Effector CD4-positive, alpha-beta T cell (primary cell): Measurements from ENCODE around the gene TDRD7.
A peak's percentile ranks its signal among the peaks of the same experiment; 100 is the strongest.
"Not testable (repeated sequence)": the region's sequence is repeated elsewhere in the genome, so short reads cannot be mapped to it uniquely, and the experiment has no call there.

ENCODE experiments used
- DNase-seq: peaks from one replicate; pipeline ENCODE4 v3.0.0-alpha.2; 2020

Gene TDRD7

DNA sequence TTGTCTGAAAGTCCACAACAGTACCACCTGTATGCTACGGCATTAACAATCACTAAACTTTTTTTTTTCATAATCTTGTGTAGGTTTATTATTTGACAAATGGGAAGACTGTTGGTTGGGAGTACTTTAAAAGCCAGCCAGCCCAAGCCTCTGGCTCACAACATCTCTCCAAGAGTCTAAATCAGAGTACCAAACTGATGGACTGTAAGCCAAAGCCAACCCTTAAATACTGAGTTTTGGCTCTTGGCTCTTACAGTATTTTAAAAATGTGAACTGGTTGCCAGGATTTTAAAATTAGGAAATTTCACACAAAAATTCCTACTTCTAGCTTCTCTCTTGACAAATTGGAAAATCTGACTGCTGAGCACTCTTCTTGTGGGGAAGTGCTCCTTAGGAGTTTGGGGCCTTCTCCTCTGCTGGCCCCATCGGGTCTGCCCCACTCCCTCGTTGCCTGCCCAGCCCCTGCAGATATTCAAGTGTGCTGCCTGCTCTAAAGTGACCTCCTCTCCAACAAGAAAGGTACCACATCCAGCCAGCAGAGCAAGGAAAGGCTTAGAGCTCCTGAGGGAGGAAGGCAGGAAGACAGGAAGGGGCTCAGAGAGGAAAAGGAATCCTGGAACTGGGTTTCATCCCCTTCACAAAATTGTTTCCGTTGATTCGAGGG is 67.7 kb downstream of the TDRD7 start:
- DNase-seq, result no peak

- DNase-seq, result no peak
Observed at GRCh38 chr9:97480174-97480573, 68.3 kb downstream of the TDRD7 start.

- DNase-seq, result no peak
Observed at GRCh38 chr9:97480749-97481148, 68.9 kb downstream of the TDRD7 start.

DNA sequence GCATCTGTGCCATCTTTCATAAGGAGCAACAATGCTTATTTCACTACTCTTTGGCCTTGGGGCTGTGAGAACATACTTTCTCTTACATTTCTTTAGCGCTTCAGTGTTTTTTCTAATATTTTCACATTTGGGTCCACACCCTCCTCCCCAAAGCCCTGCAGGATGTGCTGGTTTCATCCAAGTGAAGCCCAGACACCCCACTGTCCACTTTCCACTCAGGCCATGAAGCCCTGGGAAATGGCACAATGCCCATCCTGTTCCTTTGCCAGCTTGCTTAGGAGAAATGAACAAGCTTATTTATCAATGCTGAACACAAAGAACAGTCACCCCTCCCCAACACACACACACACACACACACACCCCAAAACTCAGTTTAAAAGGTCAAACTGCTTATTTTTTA is 72.2 kb downstream of the TDRD7 start:
- no peak for DNase-seq

GRCh38 chr9:97487107-97487506 is 75.2 kb downstream of the TDRD7 start:
- DNase-seq, result no peak

DNA sequence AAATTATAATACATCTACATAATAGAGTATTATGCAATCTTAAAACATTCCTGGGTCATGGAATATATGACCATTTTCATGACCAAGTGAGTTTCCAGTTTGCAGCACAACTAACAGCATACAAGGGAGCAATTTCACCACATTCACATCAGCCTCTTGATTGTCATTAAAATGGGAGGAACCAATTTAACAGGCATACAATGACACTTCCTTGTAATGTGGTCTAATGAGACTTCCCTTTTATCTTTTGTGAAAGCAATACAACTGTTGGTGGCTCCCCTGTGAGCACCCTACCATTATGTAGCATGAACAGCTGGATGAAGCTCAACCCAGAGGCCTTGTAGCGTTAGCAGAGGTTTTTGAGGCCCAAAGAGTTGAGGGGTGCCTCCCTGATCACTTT is 76.0 kb downstream of the TDRD7 start:
- no peak for DNase-seq

- DNase-seq, result no peak
Observed at GRCh38 chr9:97491216-97491999, 79.5 kb downstream of the TDRD7 start.

GRCh38 chr9:97497558-97498375 is 85.9 kb downstream of the TDRD7 start:
- DNase-seq, result not testable (repeated sequence)

- not testable (repeated sequence) for DNase-seq
Observed at GRCh38 chr9:97498846-97499245, 87.0 kb downstream of the TDRD7 start.

- DNase-seq, result no peak
Observed at GRCh38 chr9:97500263-97500662, 88.4 kb downstream of the TDRD7 start.

- DNase-seq, result no peak
Observed at GRCh38 chr9:97500765-97501176, 88.9 kb downstream of the TDRD7 start.

DNA sequence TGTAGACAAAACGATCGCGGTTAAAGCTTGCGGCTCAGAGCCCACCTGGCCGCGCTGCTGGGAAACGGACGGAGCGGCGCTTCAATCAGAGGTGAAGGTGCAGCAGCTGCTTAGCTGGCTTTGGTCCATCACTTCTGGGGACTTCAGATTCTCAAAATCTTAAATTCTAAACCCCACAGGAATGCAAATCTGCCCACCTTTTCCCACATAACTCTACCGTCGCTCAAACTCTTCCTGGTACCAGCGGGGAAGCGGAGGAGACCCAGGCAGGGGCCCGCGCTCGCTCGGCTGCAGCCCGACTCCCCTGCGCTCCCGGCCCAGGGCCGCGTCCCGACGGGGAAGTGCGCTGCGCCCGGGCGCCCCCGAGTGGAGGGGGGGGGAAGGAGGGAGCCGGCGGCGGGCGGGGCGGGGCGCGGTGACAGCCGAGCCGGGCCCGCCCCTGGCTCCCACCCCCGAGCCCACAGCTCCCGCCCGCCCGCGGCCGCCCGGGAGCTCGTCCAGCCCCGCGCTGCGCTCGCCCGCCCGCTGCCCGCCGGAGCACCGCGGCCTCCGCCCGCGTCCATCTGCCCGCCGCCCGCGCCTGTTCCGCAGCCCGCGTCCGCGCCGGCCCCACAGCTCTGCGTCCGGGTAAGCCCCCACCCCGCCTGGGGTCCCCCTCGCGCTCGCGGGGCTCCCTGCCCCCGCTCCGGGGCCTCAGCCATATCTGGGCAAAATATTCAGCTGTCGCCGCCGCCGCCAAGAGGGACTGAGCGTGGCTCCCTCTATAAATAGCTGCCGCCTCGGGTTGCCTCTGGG is 89.5 kb downstream of the TDRD7 start, which contains the start of gene TMOD1:
TSS of gene TMOD1 (plus strand) at position 490 of the 795 bp plus-strand sequence. CDS start 22,523 bp downstream, outside the sequence.
- peak; percentile 8 for DNase-seq

DNA sequence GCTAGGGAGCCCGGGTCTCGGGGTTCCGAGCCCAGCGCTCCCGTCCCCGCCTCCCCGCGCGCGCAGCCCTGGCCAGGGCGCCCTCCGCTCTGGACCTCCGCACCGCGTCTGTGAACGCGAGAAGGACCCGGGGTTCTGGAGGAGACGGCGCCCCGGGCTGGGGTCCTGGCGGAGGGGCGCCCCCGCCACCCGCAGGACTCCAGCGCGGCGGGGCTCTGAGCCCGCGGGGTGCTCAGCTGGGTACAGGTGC is 90.0 kb downstream of the TDRD7 start:
- DNase-seq, result no peak

DNA sequence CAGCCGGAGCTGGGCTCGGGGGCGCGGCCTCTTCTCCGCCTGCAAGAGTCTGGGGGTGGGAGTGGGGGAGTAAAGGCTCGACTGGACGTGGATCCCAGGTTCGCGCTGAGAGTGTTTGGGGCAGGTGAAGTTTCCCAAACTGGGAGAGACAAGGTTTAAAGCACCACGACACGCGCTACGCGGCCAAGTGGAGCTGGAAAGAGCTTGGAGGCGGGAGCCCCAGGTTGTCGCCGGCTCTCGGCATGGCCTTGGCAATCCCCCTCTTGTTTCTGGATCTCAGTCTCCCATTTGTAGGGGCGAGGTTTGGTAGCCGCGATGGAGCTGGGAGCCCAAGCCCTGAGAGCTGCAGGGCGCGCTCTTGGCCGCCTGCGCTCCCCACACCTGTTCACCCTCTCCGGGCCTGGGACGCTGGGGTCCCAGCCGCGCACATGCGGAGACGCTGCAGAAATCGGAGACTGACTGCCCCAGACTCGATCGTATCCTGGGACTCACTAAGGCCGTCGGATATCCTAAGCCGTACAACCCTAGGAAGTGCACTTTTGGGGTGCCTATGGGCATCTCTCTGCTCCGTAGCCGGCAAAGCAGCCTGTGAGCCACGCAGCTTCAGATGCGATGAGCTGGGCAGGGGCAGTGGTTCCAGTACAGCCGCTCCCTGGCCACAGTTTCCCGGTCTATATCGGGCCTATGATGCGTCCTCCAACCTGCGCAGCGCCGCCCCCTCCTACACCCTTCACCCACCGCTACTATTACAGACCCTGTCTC is 90.5 kb downstream of the TDRD7 start:
- DNase-seq, result no peak

DNA sequence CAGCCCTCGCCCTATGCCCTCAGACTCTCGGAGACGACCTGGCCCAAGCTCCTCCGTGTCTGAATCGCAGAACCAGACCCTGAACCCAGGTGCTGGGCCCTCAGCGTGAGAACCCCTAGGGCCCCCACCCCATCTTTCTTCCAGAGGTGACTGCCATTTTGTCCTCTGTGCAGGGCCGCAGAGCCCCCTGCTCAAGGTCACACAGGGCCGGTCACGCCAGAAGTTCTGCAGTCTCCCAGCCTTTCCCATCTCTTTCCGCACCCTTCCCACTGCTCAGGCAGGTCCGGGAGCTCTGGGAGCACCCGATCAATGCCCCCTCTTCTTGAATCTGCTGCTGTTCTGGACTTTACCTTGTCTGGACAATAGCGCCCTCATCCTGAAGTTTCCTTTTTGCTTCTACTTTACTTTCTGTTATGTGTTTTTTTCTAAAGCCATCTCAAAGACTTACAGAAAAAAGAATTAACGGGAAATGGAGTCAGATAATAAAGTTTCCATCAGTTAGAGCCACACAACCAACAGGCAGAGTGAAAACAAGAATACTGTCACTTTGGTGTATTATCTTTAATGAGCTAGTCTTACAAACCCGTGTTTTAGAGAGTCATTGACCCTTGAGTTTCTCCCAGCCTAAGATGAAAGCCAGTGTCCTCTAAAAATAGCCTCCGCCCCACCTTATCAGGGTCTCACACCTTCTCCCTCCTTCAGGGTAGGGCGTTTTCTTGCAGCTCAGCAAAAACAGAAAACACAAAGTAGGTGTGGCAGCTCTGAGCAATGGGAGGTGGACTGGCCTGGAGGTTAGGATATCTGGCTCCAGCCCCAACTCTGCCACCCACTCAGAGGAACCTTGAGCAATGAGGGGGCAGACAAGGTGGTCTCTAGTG is 91.3 kb downstream of the TDRD7 start:
- DNase-seq, result no peak

- DNase-seq, result no peak
Observed at GRCh38 chr9:97503862-97504210, 91.9 kb downstream of the TDRD7 start.

DNA sequence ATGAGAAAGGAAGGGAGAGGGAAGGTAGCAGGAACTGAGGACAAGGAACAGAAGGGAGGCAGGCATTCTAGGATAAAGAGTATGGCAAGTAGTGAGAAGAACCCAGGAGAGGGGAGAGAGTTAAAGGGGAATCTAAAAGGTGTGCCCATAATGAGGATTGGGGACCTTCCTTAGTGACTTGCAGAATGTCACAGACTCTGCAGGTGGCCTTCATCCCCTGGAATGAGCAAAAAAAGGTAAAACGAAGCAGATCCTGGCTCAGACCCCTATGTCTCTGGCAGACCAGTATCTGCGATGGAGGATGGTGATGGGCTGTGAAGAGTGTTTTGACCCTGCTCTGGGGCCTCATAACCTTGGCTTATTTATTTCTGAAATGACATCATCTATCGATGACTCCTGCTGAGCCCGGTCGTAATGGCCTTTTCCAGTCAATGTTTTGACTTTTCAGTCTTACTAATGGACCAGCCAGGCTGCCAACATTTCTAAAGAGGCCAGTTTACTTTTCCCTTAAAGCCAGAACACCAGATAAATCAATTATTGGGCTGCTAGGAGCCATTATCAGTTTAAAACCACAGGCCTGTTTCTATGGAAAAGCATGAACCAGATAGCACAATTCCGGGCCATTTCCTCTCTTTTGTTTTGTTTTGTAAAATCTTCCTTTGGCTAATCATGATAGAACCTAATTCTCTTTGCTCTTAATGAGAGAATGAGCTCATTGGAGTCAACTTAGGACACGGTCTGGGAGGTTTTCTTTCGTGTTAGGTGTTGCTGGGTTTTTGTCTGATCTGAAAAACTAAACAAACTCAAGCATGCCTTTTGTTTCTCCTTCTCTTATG is 92.7 kb downstream of the TDRD7 start:
- DNase-seq, result no peak

DNA sequence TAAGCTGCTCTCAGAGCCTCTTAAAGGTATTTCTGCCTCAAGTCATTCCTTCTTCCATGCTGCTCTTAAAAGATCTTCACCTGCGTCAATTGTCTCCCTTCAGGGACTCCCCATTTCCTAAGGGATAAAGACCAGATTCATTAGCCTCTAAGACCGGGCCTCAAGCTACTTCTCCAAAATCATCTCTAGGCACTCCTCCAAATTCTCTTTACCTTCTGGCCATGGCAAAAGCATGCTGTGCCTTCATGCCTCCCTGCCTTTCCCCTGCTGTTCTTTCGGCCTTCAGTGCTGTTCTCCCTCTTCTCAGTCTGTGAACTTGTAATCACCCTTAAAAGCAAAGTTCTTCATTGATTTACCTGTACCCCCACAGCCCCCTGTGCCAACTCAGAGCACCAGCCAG is 93.9 kb downstream of the TDRD7 start:
- DNase-seq, result no peak

- DNase-seq, result no peak
Observed at GRCh38 chr9:97506306-97506705, 94.4 kb downstream of the TDRD7 start.

DNA sequence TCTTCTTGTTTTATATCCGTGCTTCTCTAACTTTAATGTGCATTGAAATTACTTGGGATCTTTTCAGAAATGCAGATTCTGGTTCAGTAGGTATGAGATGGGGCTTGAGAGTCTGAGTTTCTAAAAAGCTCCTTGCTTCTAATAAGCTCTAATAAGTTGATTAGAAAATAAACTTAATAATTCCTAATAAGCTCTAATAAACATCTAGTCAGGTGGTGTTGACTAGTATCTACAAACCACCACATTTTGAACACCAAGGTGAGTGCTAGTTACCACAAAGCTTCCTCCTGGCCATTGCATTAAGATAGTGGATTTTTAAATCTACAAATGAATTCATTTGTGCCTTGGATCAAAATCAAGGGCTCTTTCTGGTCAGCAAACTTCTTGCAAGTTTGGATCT is 94.9 kb downstream of the TDRD7 start:
- DNase-seq, result no peak
